NCI-H2227 treated with DMSO at 0.1 percent for 48 hours (cell line): Measurements from ENCODE around the gene PPM1H.
"Not testable (repeated sequence)": the region's sequence is repeated elsewhere in the genome, so short reads cannot be mapped to it uniquely, and the experiment has no call there.

Experiments
- DNase-seq: peaks from one replicate; lab custom pipeline; 2025; lab: John Stamatoyannopoulos, UW

The PPM1H gene

GRCh38 chr12:62943779-62944395 is 8.9 kb upstream of the PPM1H start:
- DNase-seq = no peak

- DNase-seq = not testable (repeated sequence)
These were observed 7.4 kb upstream of the PPM1H start for GRCh38 chr12:62942316-62942715.

GRCh38 chr12:62934239-62934798 is 631 bp downstream of the PPM1H start:
- peak; percentile 36 for DNase-seq

- DNase-seq = no peak
These were observed 1.2 kb downstream of the PPM1H start for GRCh38 chr12:62933602-62934238.

GRCh38 chr12:62933220-62933601 is 1.7 kb downstream of the PPM1H start:
- peak; percentile 79 for DNase-seq

GRCh38 chr12:62931477-62931876 is 3.5 kb downstream of the PPM1H start:
- no peak for DNase-seq

GRCh38 chr12:62930546-62931425 is 4.2 kb downstream of the PPM1H start:
- DNase-seq = no peak

GRCh38 chr12:62928632-62929031 is 6.3 kb downstream of the PPM1H start:
- no peak for DNase-seq

- DNase-seq = no peak
These were observed 9.3 kb downstream of the PPM1H start for GRCh38 chr12:62925680-62926079.

GRCh38 chr12:62924084-62924483 is 10.9 kb downstream of the PPM1H start:
- DNase-seq = no peak

GRCh38 chr12:62922539-62922938 is 12.4 kb downstream of the PPM1H start:
- DNase-seq = no peak

- DNase-seq = peak; percentile 47
These were observed 15.1 kb downstream of the PPM1H start for GRCh38 chr12:62919838-62920237.

GRCh38 chr12:62917926-62918325 is 17.0 kb downstream of the PPM1H start:
- no peak for DNase-seq

GRCh38 chr12:62916632-62917425 is 18.1 kb downstream of the PPM1H start:
- DNase-seq = peak; percentile 79

- DNase-seq = no peak
These were observed 19.8 kb downstream of the PPM1H start for GRCh38 chr12:62915204-62915529.

GRCh38 chr12:62914443-62915203 is 20.3 kb downstream of the PPM1H start:
- no peak for DNase-seq

- no peak for DNase-seq
These were observed 21.6 kb downstream of the PPM1H start for GRCh38 chr12:62913380-62913779.

- no peak for DNase-seq
These were observed 22.3 kb downstream of the PPM1H start for GRCh38 chr12:62912644-62913043.

GRCh38 chr12:62911286-62911685 is 23.7 kb downstream of the PPM1H start:
- no peak for DNase-seq

GRCh38 chr12:62910549-62911169 is 24.3 kb downstream of the PPM1H start:
- DNase-seq = no peak

GRCh38 chr12:62909340-62909739 is 25.6 kb downstream of the PPM1H start:
- no peak for DNase-seq
